PC-3 (cell line): ENCODE measurements around the gene HAND2. TPM values are rescaled to one million over a fixed set of nuclear protein-coding genes. Genes with fewer than 3 reads are reported as not detected.

Experiments
- ATAC-seq: fragments of 200-7000 bp; cut with Tn5 transposase; 2 replicates; pipeline ENCODE4 v1.9.1; 2020; ENCODE audit warnings: mild to moderate bottlenecking, moderate library complexity
- BruUV-seq: library from RNA; stranded (reverse); fragments of 400-500 nt; replicated peaks from 2 replicates; lab custom pipeline; 2021; lab: Mats Ljungman, UMichigan
- CTCF ChIA-PET: fragments of 300-600 bp; sonication (Branson Sonifier 250); formaldehyde crosslinking; loops from one replicate; lab custom pipeline; 2022; ENCODE audit warnings: antibody characterized with exemption; lab: Charles Lee
- POLR2A ChIA-PET: fragments of 300-600 bp; sonication (Branson Sonifier 250); formaldehyde crosslinking; loops from one replicate; lab custom pipeline; 2022; ENCODE audit warnings: antibody characterized with exemption; ENCODE audit not compliant: unreplicated experiment; lab: Charles Lee
- DNase-seq: peaks from one replicate; pipeline ENCODE4 v3.0.0-alpha.2; 2015
- H2AFZ ChIP-seq: fragments of 300-600 bp; sonication (generic); 2 replicates; pipeline ENCODE4 v1.6.0; 2016; ENCODE audit warnings: antibody characterized with exemption, low read length
- H3F3A ChIP-seq: fragments of 300-600 bp; sonication (generic); one replicate; pipeline ENCODE4 v1.6.0; 2017; ENCODE audit warnings: antibody characterized with exemption, low read length, control low read depth, mild to moderate bottlenecking; ENCODE audit not compliant: unreplicated experiment
- H3K27ac ChIP-seq: fragments of 300-600 bp; sonication (generic); 2 replicates; pipeline ENCODE4 v1.5.1; 2016; ENCODE audit warnings: mild to moderate bottlenecking, low read length
- H3K27me3 ChIP-seq: fragments of 300-600 bp; sonication (generic); 2 replicates; pipeline ENCODE4 v1.6.1; 2016; ENCODE audit warnings: low read length, mixed read lengths
- H3K36me3 ChIP-seq: fragments of 300-600 bp; sonication (generic); 2 replicates; pipeline ENCODE4 v1.6.1; 2016; ENCODE audit warnings: low read depth, mixed run types, low read length, mixed read lengths
- H3K4me1 ChIP-seq: fragments of 300-600 bp; sonication (generic); 2 replicates; pipeline ENCODE4 v1.5.1; 2016; ENCODE audit warnings: low read length; ENCODE audit not compliant: insufficient read depth
- H3K4me2 ChIP-seq: fragments of 300-600 bp; sonication (generic); 2 replicates; pipeline ENCODE4 v1.6.0; 2016; ENCODE audit warnings: low read length
- H3K4me3 ChIP-seq: fragments of 300-600 bp; sonication (generic); 2 replicates; pipeline ENCODE4 v1.5.1; 2016; ENCODE audit warnings: mild to moderate bottlenecking, low read length, mixed read lengths
- H3K79me2 ChIP-seq: fragments of 300-600 bp; sonication (generic); 2 replicates; pipeline ENCODE4 v1.6.1; 2017; ENCODE audit warnings: low read length, mixed read lengths
- H3K9ac ChIP-seq: fragments of 300-600 bp; sonication (generic); 2 replicates; pipeline ENCODE4 v1.6.0; 2016; ENCODE audit warnings: mild to moderate bottlenecking, low read length
- H3K9me2 ChIP-seq: fragments of 300-600 bp; sonication (generic); replicated peaks from 2 replicates; pipeline ENCODE4 v1.6.1; 2016; ENCODE audit warnings: mixed run types, low read length, mixed read lengths
- H3K9me3 ChIP-seq: fragments of 300-600 bp; sonication (generic); 2 replicates; pipeline ENCODE4 v1.6.1; 2016; ENCODE audit warnings: low read length, mixed read lengths
- H4K20me1 ChIP-seq: fragments of 300-600 bp; sonication (generic); 2 replicates; pipeline ENCODE4 v1.6.1; 2016; ENCODE audit warnings: low read length, mixed read lengths
- EZH2 ChIP-seq: fragments of 300-600 bp; sonication (generic); IDR thresholded peaks from one replicate; pipeline ENCODE4 v1.6.1; 2017; ENCODE audit warnings: antibody characterized with exemption, mild to moderate bottlenecking, low read length; ENCODE audit not compliant: unreplicated experiment
- EZH2phosphoT487 ChIP-seq: fragments of 300-600 bp; sonication (generic); IDR thresholded peaks from 2 replicates; pipeline ENCODE4 v1.6.1; 2018; ENCODE audit warnings: mild to moderate bottlenecking, antibody characterized with exemption, low read length, borderline replicate concordance
- intact Hi-C: fragments of 100-400 bp; cut with micrococcal nuclease; formaldehyde crosslinking; loops from 2 replicates; pipeline ENCODE4 v1.9.0; 2023
- total RNA-seq: library from RNA; depleted of rRNA; stranded (reverse); fragments of >200 nt; gene quantifications from 2 replicates; pipeline ENCODE4 v1.2.3, GENCODE V29; 2014
- TF ChIP-seq, protein P1 (sequence below): fragments of 300-600 bp; sonication (generic); conservative IDR thresholded peaks from 2 replicates; pipeline ENCODE4 v1.5.1; 2017; ENCODE audit warnings: antibody characterized with exemption, low read depth, mild to moderate bottlenecking, low read length

Gene HAND2
- total RNA-seq, 1 experiment from 2014 or later = not detected

DNA sequence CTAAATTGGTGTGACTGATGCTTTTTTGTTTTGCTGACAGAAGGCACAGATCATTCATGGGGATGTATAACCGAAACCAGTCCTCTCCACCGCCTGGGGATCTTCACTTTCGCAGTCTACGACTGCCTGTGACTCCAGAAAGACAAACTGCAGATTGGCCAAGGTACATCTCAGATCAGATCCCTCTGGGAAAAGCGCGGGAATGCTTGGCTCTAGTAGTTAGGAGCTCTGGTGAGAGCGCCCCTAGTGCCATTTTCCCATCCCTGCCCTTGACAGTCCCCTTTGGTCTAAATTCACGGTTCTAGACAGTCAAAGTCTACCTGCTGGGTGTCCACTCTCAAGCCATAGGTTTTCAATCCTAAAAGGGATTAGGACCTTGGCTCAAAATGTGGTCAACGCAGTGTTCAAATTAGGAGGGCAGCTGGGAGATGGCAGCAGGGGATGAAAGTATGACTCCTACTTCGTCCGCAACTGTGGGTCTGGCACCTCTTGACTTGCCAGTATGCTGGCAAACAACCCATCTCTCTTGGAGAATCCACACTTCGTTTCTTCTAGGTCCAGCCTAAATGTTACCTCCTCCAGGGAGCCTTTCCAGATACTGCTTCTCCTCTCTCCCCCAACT lies 6.9 kb upstream of the HAND2 start:
- H3K27ac ChIP-seq = no peak overlapping the region
- intact Hi-C loops = no loop called here
- H3K9me2 ChIP-seq = no peaks in the 10 kb centered on the region
- ChIA-PET POLR2A (no interaction called here), CTCF (no interaction called here)
- no peaks in the 10 kb centered on the region for H3K36me3 ChIP-seq
- no peaks in the 10 kb centered on the region for H3F3A ChIP-seq
- H3K4me2 ChIP-seq = no peak overlapping the region
- no peaks in the 10 kb centered on the region for H3K79me2 ChIP-seq
- no peak overlapping the region for H2AFZ ChIP-seq
- no peak overlapping the region for H3K4me3 ChIP-seq
- H3K9ac ChIP-seq = no peak overlapping the region
- no peaks in the 10 kb centered on the region for H4K20me1 ChIP-seq
- TF ChIP-seq EZH2phosphoT487 = no peak
- TF ChIP-seq, protein P1, sequence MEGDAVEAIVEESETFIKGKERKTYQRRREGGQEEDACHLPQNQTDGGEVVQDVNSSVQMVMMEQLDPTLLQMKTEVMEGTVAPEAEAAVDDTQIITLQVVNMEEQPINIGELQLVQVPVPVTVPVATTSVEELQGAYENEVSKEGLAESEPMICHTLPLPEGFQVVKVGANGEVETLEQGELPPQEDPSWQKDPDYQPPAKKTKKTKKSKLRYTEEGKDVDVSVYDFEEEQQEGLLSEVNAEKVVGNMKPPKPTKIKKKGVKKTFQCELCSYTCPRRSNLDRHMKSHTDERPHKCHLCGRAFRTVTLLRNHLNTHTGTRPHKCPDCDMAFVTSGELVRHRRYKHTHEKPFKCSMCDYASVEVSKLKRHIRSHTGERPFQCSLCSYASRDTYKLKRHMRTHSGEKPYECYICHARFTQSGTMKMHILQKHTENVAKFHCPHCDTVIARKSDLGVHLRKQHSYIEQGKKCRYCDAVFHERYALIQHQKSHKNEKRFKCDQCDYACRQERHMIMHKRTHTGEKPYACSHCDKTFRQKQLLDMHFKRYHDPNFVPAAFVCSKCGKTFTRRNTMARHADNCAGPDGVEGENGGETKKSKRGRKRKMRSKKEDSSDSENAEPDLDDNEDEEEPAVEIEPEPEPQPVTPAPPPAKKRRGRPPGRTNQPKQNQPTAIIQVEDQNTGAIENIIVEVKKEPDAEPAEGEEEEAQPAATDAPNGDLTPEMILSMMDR = peak; percentile 43; the same call in 1 of the 2 replicates
- H3K4me1 ChIP-seq = no peaks in the 10 kb centered on the region
- BruUV-seq = no TSS peak
- peaks cover 99% of the 10 kb centered on the region for H3K27me3 ChIP-seq
- H3K9me3 ChIP-seq = no peaks in the 10 kb centered on the region
- peak; percentile 31 for DNase-seq
- ATAC-seq = no peak

DNA sequence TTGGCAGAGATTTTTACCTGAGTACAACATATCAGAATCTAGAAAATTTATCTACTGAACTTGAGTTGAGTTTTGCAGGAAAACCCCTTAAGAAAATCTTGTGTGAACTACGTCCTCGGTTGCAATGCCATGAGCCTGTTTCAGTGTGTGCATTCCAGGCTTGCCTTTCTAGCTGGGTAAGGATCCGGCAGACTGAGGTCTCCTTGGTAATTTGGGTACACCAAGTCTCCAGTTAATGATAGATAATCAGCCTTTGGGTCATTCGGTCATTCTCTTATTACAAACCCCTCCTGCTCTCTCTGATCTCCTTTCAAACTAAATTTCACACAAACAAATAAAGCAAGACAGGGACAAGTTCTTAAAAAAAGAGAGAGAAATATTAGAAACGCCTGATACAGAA lies 5.9 kb upstream of the HAND2 start:
- no peaks in the 10 kb centered on the region for H3F3A ChIP-seq
- CTCF ChIA-PET = no interaction called here
- H2AFZ ChIP-seq = no peak overlapping the region
- H3K4me3 ChIP-seq = no peak overlapping the region
- H3K27me3 ChIP-seq = peaks cover 99% of the 10 kb centered on the region
- H3K9me3 ChIP-seq = no peaks in the 10 kb centered on the region
- POLR2A ChIA-PET = no interaction called here
- ATAC-seq = no peak
- no peak overlapping the region for H3K27ac ChIP-seq
- no peak overlapping the region for H3K9ac ChIP-seq
- H3K4me1 ChIP-seq = no peaks in the 10 kb centered on the region
- no TSS peak for BruUV-seq
- no peaks in the 10 kb centered on the region for H3K79me2 ChIP-seq
- H3K4me2 ChIP-seq = no peak overlapping the region
- TF ChIP-seq EZH2phosphoT487 (no peak), EZH2 (no peak)
- TF ChIP-seq, protein P1 = no peak
- H3K36me3 ChIP-seq = no peaks in the 10 kb centered on the region
- H3K9me2 ChIP-seq = no peaks in the 10 kb centered on the region
- DNase-seq = no peak
- intact Hi-C loops = no loop called here
- no peaks in the 10 kb centered on the region for H4K20me1 ChIP-seq

DNA sequence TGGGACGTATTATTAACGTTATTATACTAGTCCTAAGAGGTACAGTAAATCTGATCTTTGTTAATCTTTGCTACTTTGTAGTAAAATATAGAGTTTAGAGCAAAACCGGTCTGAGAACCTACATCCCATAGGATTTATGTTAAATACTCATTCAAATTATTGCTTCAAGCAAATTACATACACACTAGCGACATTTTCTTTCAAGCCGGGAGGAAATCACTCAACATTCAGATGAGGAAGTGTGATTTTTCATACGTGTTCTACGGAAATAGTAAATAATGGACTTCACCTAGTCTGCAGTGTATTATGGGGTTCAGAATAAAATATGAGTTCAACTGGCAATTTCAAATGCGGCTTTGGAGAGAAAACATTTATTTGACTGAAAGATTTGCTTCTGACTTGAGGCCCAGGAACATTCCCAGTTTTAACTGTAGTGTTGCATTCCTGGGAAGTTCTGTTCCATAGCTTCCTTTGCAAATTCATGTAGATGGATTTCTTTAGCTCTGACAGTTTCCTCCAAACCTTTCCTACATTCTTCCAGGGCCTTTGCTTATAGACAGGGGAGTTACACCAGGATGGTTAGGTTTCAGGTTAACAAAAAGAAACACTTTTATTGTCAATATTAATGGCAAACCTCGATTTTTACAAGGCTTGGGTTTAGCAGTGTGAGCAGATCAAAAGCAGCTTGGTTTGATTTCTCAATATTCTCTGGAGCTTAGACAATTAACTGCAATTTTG lies 5.3 kb upstream of the HAND2 start:
- no peak for TF ChIP-seq EZH2phosphoT487
- TF ChIP-seq, protein P1 = no peak
- Histone ChIP-seq H3F3A (no peaks in the 10 kb centered on the region), H3K4me2 (no peak overlapping the region), H3K27me3 (peaks cover 100% of the 10 kb centered on the region), H3K9me3 (no peaks in the 10 kb centered on the region), H4K20me1 (no peaks in the 10 kb centered on the region), H3K9me2 (no peaks in the 10 kb centered on the region), H2AFZ (no peak overlapping the region), H3K9ac (no peak overlapping the region), H3K4me1 (no peaks in the 10 kb centered on the region), H3K27ac (no peak overlapping the region), H3K4me3 (no peak overlapping the region), H3K36me3 (no peaks in the 10 kb centered on the region), H3K79me2 (no peaks in the 10 kb centered on the region)
- ChIA-PET POLR2A (no interaction called here), CTCF (no interaction called here)
- ATAC-seq = no peak
- intact Hi-C loops = no loop called here
- no TSS peak for BruUV-seq
- no peak for DNase-seq
